NB4 (cell line): ENCODE data around the gene POU3F1.

ENCODE experiments used
- DNase-seq: peaks from one replicate; pipeline ENCODE4 v3.0.0; 2010; ENCODE audit warnings: low read depth
- H3K4me3 ChIP-seq: one replicate; pipeline ENCODE4 v1.5.1; 2011; ENCODE audit warnings: mild to moderate bottlenecking, low read depth, low read length, moderate library complexity
- MYC ChIP-seq: IDR thresholded peaks from 2 replicates; pipeline ENCODE4 v1.6.1; 2011; ENCODE audit warnings: low read depth, low read length
- POLR2A ChIP-seq: IDR thresholded peaks from 2 replicates; pipeline ENCODE4 v1.6.1; 2011; ENCODE audit warnings: mild to moderate bottlenecking; ENCODE audit not compliant: insufficient read length; ENCODE audit errors: extremely low read depth
- TF ChIP-seq, protein P1 (sequence below): IDR thresholded peaks from one replicate; pipeline ENCODE4 v1.5.1; 2012; ENCODE audit warnings: low read depth, low read length
- TF ChIP-seq, protein P2 (sequence below): IDR thresholded peaks from 2 replicates; pipeline ENCODE4 v1.6.1; 2011; ENCODE audit warnings: low read depth, low read length

POU3F1 gene

DNA sequence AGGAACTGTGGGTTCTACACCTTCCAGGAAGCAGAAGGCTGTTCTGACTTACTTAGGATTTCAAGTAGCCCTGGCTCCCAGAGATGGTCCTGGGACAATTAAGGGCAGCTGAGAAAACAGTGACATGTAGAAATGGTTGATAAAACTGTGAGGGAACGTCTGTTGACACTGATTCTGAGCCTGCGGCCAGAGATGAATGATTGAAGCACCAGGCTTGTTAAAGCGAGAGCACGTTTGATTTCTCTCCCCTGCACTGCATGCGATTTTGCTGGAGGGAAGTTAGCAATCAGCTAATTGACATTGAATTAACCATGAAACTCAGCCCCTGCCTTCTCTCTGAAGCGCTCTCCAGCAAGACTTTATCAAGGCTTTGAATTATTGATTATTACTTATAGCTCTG lies 29.9 kb upstream of the POU3F1 start:
- no peak for TF ChIP-seq POLR2A
- TF ChIP-seq, protein P1, sequence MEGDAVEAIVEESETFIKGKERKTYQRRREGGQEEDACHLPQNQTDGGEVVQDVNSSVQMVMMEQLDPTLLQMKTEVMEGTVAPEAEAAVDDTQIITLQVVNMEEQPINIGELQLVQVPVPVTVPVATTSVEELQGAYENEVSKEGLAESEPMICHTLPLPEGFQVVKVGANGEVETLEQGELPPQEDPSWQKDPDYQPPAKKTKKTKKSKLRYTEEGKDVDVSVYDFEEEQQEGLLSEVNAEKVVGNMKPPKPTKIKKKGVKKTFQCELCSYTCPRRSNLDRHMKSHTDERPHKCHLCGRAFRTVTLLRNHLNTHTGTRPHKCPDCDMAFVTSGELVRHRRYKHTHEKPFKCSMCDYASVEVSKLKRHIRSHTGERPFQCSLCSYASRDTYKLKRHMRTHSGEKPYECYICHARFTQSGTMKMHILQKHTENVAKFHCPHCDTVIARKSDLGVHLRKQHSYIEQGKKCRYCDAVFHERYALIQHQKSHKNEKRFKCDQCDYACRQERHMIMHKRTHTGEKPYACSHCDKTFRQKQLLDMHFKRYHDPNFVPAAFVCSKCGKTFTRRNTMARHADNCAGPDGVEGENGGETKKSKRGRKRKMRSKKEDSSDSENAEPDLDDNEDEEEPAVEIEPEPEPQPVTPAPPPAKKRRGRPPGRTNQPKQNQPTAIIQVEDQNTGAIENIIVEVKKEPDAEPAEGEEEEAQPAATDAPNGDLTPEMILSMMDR: no peak
- TF ChIP-seq, protein P2, sequence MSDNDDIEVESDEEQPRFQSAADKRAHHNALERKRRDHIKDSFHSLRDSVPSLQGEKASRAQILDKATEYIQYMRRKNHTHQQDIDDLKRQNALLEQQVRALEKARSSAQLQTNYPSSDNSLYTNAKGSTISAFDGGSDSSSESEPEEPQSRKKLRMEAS: no peak
- no peak for TF ChIP-seq MYC
- DNase-seq: no peak
- H3K4me3 ChIP-seq: no peak overlapping the region

DNA sequence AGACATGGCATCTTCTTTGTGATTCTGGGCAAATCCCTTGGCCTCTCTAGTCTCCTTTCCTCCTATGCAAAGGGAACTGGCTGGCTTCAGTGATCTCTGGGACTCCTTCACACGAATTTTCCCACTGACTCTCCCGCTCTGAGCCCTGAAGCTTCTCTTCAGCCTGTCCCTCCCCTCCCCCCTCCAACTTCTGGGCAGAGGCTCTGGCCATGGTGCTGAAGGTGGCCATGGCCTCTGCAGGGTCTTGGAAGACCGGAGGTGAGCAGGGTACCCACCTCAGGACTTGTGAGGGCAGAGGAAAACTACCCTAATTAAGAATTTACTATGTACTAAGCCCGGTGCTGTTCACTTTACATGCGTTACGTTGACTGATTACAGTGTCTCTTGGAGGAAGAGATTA lies 29.4 kb upstream of the POU3F1 start:
- TF ChIP-seq POLR2A: no peak
- H3K4me3 ChIP-seq: no peak overlapping the region
- peak; percentile 33 for DNase-seq

DNA sequence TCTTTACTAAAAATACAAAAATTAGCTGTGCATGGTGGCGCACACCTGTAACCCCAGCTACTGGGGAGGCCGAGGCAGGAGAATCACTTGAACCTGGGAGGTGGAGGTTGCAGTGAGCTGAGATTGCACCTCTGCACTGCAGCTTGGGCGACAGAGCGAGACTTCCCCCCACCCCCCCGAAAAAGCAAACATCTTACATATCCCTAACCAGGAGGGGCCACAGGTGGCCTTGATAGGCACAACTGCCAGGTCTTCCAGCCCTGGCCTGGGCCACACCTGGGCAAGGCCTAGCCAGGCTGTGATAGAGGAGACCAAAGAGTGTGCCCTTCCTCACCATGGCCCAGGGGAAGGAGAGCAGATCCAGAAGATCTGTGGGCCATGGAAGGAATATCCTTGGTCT lies 28.6 kb upstream of the POU3F1 start:
- H3K4me3 ChIP-seq: no peak overlapping the region
- no peak for DNase-seq
- TF ChIP-seq, protein P2: no peak
- TF ChIP-seq, protein P1: no peak
- TF ChIP-seq POLR2A (no peak), MYC (no peak)

DNA sequence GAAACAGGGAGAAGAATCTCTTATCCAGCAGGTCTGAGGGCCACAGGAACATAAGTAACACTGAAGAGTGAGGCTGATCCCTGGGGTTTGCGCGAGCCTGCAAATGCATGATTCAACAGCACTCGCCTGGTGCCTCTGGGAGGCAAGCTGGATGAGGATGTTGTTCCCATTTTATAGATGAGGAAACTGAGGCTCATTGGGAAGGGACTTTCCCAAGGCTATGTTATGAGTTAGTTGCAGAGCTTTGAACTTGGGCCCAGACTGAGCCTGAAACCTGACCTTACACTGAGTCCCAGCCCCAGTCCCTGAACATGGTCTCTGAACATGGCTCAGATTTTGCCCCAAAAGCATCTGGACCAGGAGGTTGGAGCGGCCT lies 27.7 kb upstream of the POU3F1 start:
- no peak for DNase-seq
- TF ChIP-seq MYC: no peak
- TF ChIP-seq POLR2A: no peak
- H3K4me3 ChIP-seq: no peak overlapping the region

DNA sequence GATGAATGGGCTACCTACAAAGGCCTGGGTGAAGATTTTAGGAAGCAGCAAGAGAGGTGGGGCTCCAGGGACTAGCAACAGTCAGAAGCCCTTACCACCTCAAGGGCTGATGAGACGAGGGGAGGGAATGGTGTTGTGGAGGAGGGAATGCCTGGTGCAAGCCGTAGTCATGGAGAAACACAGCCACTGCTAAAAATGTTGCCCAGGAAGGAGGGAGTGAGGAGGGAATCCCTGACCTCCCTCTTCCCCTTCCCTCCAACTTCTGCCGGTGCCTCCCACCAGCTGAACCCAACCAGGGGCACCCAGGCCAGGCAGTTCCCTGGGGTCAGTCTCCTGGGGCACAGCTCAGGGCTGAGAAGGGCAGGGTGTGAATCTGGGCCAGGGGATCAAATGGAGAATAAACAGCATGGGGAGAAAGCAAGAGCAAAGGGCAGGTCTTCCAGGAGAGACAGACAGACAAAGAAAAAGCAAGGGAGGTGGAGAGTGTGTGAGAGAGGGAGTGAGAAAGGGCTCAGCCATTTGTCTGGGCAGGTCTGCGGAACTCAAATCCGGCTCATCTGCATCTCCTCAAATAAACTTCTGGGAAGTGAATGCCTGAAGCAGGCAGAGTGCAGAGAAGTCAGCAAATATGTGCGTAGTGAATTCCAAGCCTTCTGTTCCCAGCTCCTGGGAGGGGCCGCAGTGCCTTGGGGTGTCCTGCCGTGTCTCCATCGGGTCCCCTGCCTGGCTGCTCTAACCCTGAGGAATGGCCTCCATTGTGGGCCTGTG lies 27.1 kb upstream of the POU3F1 start:
- TF ChIP-seq, protein P1: no peak
- TF ChIP-seq, protein P2: no peak
- TF ChIP-seq POLR2A: no peak
- no peak for TF ChIP-seq MYC
- H3K4me3 ChIP-seq: no peak overlapping the region
- DNase-seq: no peak

DNA sequence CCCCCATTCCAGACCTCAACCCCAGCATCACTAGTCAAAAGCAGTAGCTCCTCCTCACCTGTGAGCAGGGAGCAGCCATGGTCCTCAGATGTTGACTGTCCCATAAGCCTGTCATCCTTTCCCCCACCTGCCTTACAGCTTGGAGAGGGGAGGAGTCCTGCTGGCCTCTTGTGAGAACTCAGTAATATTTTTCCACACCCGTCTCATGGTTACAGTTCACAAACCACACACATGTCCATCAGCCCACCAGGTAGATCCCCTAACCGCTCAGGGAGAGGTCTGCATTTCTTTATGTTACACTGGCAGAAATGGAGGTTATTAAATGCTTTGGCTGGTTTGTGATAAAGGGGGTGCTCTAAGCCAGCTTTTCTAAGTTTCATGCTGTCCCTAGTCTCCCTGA lies 26.3 kb upstream of the POU3F1 start:
- H3K4me3 ChIP-seq: no peak overlapping the region
- no peak for DNase-seq
- TF ChIP-seq, protein P1: no peak
- no peak for TF ChIP-seq POLR2A
- TF ChIP-seq, protein P2: no peak
- no peak for TF ChIP-seq MYC
